ENCODE results near the gene CD59. TPM values are rescaled to one million over a fixed set of nuclear protein-coding genes. Genes with fewer than 3 reads are reported as not detected.
A peak's percentile ranks its signal among the peaks of the same experiment; 100 is the strongest.

Gene CD59
- total and polyA plus RNA-seq, 2 of the 4 experiments (the other 2 are of a cell fraction) = 765 to 1,140 TPM

- Histone ChIP-seq H3K23ac (ENCODE audit: low read depth, low read length) (0 out of 2 replicates have a peak overlapping the region, but pooled peaks have one; percentile 38), H2AK9ac (replicated peaks; ENCODE audit: low read depth, low read length, poor library complexity) (no peak overlapping the region), H3K56ac (ENCODE audit: extremely low read depth, insufficient read depth, low read length) (no peak overlapping the region), H3K4me3 (ENCODE audit: insufficient read depth, low read depth, low read length) (no peak overlapping the region), H3K18ac (ENCODE audit: low read depth, low read length) (no peak overlapping the region), H4K20me1 (ENCODE audit: insufficient read depth, low read length) (peaks cover 39% of the 10 kb centered on the region), H4K8ac (ENCODE audit: low read depth in 2 of 2, low read length in 2 of 2) (no peak overlapping the region), H3K27ac (ENCODE audit: insufficient read depth, low read length) (0 out of 2 replicates have a peak overlapping the region, but pooled peaks have one; percentile 51), H2BK20ac (ENCODE audit: low read depth, low read length) (no peak overlapping the region), H3K9ac (ENCODE audit: low read depth, low read length) (no peak overlapping the region), H2BK120ac (ENCODE audit: low read depth, low read length) (no peak overlapping the region), H4K91ac (ENCODE audit: insufficient read depth, low read depth, low read length) (no peak overlapping the region), H3K4me1 (ENCODE audit: control insufficient read depth, insufficient read depth, low read length) (peaks cover 7% of the 10 kb centered on the region), H2BK15ac (ENCODE audit: low read depth, low read length) (no peak overlapping the region), H3K14ac (replicated peaks; ENCODE audit: low read depth, low read length) (0 out of 2 replicates have a peak overlapping the region, but pooled peaks have one; percentile 4), H4K5ac (ENCODE audit: low read depth, low read length) (no peak overlapping the region), H2BK5ac (ENCODE audit: low read depth, low read length, poor library complexity, severe bottlenecking) (no peak overlapping the region), H2AK5ac (ENCODE audit: low read depth, low read length) (peak overlapping the region; percentile 56), H3K27me3 (ENCODE audit: control insufficient read depth, insufficient read depth, low read length) (no peaks in the 10 kb centered on the region), H3K4me2 (ENCODE audit: low read depth, low read length) (no peak overlapping the region), H3K79me1 (ENCODE audit: low read depth in 1 of 2, low read length in 2 of 2) (peaks cover 45 to 81% of the 10 kb centered on the region in 2 experiments), H3K36me3 (ENCODE audit: control insufficient read depth, insufficient read depth, low read length) (peaks cover 53% of the 10 kb centered on the region), H3K9me1 (ENCODE audit: insufficient read depth, low read length) (peaks cover 16% of the 10 kb centered on the region), H2AFZ (replicated peaks; ENCODE audit: low read length, poor library complexity) (no peak overlapping the region), H3K9me3 (ENCODE audit: control insufficient read depth, insufficient read depth, low read length) (no peaks in the 10 kb centered on the region), H3K4ac (ENCODE audit: low read depth, low read length) (no peak overlapping the region)
- DNase-seq (no peak), ATAC-seq (ENCODE audit: low read depth) (no peak)
- ChIA-PET CTCF (no interaction called here), POLR2A (ENCODE audit: unreplicated experiment) (no interaction called here)
- intact Hi-C loops (cut with micrococcal nuclease) (no loop called here), in situ Hi-C loops (cut with MboI; ENCODE audit: low sequenced_read_pairs) (no loop called here), dilution Hi-C loops (cut with HindIII; ENCODE audit: low sequenced_read_pairs, unreplicated experiment) (no loop called here)
- BruUV-seq (replicated peaks) = no TSS peak
- TF ChIP-seq BHLHE40 (IDR thresholded peaks at IDR 0.05; ENCODE audit: low read depth, low read length) = no peak
- TF ChIP-seq, protein P1, sequence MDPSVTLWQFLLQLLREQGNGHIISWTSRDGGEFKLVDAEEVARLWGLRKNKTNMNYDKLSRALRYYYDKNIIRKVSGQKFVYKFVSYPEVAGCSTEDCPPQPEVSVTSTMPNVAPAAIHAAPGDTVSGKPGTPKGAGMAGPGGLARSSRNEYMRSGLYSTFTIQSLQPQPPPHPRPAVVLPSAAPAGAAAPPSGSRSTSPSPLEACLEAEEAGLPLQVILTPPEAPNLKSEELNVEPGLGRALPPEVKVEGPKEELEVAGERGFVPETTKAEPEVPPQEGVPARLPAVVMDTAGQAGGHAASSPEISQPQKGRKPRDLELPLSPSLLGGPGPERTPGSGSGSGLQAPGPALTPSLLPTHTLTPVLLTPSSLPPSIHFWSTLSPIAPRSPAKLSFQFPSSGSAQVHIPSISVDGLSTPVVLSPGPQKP (IDR thresholded peaks at IDR 0.05; ENCODE audit: borderline replicate concordance, low read depth, low read length) = no peak
- no peak for TF ChIP-seq NFE2L2 (IDR thresholded peaks at IDR 0.05; ENCODE audit: low read depth, low read length)
- TF ChIP-seq FOS (IDR thresholded peaks at IDR 0.05; ENCODE audit: low read depth, low read length) = no peak
- TF ChIP-seq POLR2A (IDR thresholded peaks at IDR 0.05; ENCODE audit: low read depth, low read length) = no peak
- no peak for TF ChIP-seq RCOR1 (IDR thresholded peaks at IDR 0.05; ENCODE audit: insufficient replicate concordance, low read length)
- TF ChIP-seq CEBPB (IDR thresholded peaks at IDR 0.05; ENCODE audit: low read depth, low read length) = no peak
- no peak for TF ChIP-seq MXI1 (IDR thresholded peaks at IDR 0.05; ENCODE audit: borderline replicate concordance, low read depth, low read length)
- TF ChIP-seq CTCF (conservative IDR thresholded peaks at IDR 0.05; ENCODE audit: low read depth, low read length) = no peak
- no peak for TF ChIP-seq MAZ (IDR thresholded peaks at IDR 0.05; ENCODE audit: borderline replicate concordance, low read depth, low read length)
- TF ChIP-seq, protein P2, sequence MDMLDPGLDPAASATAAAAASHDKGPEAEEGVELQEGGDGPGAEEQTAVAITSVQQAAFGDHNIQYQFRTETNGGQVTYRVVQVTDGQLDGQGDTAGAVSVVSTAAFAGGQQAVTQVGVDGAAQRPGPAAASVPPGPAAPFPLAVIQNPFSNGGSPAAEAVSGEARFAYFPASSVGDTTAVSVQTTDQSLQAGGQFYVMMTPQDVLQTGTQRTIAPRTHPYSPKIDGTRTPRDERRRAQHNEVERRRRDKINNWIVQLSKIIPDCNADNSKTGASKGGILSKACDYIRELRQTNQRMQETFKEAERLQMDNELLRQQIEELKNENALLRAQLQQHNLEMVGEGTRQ (IDR thresholded peaks at IDR 0.05; ENCODE audit: low read depth, low read length) = no peak
- no peak for TF ChIP-seq RFX5 (IDR thresholded peaks at IDR 0.05; ENCODE audit: low read depth, low read length)
- TF ChIP-seq CHD1 (IDR thresholded peaks at IDR 0.05; ENCODE audit: low read depth, low read length) = no peak
- 100% methylated on average over 1 of the region's 3 CpGs; no CpG with 5 or more reads in 1 of the 2 experiments for WGBS, 2 experiments (ENCODE audit: extremely low coverage in 2 of 2, insufficient read length in 1 of 2)
Observed at GRCh38 chr11:33712436-33712835, 23.8 kb downstream of the CD59 start.
